H54 (cell line): ENCODE data around the gene TNXB.

Experiments used
- DNase-seq: peaks from one replicate; pipeline ENCODE4 v3.0.0; 2011; ENCODE audit warnings: low spot score, mixed read lengths; ENCODE audit not compliant: insufficient read length
- FAIRE-seq: peaks from 3 replicates; lab custom pipeline; 2011; peaks lifted over from hg19 to GRCh38; lab: Jason Lieb, UNC
- POLR2A ChIP-seq: IDR thresholded peaks from 2 replicates; pipeline ENCODE4 v1.6.1; 2011; ENCODE audit warnings: low read depth, mild to moderate bottlenecking, low read length

Gene TNXB, protein sequence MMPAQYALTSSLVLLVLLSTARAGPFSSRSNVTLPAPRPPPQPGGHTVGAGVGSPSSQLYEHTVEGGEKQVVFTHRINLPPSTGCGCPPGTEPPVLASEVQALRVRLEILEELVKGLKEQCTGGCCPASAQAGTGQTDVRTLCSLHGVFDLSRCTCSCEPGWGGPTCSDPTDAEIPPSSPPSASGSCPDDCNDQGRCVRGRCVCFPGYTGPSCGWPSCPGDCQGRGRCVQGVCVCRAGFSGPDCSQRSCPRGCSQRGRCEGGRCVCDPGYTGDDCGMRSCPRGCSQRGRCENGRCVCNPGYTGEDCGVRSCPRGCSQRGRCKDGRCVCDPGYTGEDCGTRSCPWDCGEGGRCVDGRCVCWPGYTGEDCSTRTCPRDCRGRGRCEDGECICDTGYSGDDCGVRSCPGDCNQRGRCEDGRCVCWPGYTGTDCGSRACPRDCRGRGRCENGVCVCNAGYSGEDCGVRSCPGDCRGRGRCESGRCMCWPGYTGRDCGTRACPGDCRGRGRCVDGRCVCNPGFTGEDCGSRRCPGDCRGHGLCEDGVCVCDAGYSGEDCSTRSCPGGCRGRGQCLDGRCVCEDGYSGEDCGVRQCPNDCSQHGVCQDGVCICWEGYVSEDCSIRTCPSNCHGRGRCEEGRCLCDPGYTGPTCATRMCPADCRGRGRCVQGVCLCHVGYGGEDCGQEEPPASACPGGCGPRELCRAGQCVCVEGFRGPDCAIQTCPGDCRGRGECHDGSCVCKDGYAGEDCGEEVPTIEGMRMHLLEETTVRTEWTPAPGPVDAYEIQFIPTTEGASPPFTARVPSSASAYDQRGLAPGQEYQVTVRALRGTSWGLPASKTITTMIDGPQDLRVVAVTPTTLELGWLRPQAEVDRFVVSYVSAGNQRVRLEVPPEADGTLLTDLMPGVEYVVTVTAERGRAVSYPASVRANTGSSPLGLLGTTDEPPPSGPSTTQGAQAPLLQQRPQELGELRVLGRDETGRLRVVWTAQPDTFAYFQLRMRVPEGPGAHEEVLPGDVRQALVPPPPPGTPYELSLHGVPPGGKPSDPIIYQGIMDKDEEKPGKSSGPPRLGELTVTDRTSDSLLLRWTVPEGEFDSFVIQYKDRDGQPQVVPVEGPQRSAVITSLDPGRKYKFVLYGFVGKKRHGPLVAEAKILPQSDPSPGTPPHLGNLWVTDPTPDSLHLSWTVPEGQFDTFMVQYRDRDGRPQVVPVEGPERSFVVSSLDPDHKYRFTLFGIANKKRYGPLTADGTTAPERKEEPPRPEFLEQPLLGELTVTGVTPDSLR (N-terminal part only)

DNA sequence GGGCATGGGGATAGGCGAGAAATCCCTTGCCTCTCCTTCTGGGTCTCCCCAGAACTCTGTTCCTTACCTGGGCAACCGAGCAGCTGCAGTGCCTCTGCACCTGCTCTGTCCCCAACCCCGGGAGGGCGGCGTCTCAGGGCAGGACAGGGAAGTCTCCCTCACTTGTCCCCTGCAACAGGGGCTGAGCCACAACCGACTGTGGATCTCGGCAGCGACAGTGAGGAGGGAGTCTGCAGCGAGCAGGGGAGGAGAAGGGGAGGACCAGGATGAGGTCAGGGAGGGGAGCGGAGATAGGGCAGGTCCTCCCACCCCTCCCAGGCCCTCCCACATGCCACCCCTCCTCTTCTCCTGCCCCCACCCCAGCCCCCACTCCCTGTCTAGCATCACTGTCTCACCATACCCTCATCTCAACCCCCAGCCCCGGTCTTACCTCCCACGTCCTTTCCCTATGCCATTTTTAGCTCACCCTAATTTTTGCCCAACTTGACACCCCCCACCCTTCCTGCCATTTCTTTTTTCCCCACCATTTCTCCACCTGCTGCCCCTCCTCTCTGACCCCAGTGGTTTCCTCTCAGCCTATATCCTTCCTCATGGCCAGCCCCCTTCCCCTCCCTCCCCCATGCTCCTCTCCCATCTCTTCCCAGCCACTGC is at the start of gene TNXB:
Gene TNXB (minus strand): TSS at position 225 of the 651 bp plus-strand sequence. CDS start 11,140 bp downstream, outside the sequence.
- no peak for TF ChIP-seq POLR2A
- FAIRE-seq (no peak), DNase-seq (no peak)

DNA sequence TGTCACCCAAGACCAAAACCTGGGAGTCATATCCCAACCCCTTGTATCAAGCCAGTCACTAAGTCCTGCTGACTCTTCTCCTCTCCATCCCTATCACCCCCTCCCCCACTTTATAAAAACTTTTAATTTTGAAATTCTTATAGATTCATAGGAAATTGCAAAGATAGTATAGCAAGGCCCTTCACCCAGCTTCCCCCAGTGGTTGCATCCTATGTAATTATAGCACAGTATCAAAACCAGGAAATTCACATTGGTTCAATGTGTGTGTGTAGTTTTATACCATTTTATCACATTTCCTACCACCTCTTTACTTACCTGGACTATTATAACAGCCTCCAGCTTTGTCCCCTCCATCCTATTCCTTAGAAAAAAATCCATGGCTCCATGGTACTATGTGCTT is 48.9 kb upstream of the TNXB start:
- no peak for FAIRE-seq
- DNase-seq = no peak
- TF ChIP-seq POLR2A = no peak

DNA sequence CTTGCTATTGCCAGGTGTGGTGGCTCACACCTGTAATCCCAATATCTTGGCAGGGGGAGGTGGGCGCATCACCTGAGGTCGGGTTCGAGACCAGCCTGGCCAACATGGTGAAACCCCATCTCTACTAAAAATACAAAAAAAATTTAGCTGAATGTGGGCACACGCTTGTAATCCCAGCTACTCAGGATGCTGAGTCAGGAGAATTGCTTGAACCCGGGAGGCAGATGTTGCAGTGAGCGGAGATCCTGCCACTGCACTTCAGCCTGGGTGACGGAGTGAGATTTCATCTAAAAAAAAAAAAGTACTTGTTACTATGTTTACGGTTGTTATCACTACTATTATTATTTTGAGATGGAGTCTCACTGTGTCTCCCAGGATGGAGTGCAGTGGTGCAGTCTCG is 47.8 kb upstream of the TNXB start:
- TF ChIP-seq POLR2A = no peak
- DNase-seq = no peak
- no peak for FAIRE-seq

DNA sequence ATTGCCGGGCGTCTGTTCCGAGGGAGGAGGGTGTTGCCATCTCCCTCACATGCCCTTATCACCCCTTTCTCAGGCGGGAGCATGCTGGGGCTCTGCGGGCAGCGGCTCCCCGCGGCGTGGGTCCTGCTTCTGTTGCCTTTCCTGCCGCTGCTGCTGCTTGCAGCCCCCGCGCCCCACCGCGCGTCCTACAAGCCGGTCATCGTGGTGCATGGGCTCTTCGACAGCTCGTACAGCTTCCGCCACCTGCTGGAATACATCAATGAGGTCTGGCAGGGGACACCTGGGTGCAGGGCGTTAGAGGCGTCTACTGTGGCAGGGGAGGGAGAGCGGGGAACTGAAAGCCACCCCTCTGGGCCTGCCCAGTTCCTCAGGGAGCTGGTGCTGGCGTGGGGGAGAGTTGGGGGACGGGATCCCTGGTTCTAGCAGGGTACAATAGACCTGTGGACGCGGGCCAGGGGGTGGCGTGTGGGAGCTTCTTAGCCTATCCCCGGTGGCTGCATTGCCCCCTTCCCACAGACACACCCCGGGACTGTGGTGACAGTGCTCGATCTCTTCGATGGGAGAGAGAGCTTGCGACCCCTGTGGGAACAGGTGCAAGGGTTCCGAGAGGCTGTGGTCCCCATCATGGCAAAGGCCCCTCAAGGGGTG is 45.5 kb upstream of the TNXB start:
- FAIRE-seq = no peak
- TF ChIP-seq POLR2A = no peak

DNA sequence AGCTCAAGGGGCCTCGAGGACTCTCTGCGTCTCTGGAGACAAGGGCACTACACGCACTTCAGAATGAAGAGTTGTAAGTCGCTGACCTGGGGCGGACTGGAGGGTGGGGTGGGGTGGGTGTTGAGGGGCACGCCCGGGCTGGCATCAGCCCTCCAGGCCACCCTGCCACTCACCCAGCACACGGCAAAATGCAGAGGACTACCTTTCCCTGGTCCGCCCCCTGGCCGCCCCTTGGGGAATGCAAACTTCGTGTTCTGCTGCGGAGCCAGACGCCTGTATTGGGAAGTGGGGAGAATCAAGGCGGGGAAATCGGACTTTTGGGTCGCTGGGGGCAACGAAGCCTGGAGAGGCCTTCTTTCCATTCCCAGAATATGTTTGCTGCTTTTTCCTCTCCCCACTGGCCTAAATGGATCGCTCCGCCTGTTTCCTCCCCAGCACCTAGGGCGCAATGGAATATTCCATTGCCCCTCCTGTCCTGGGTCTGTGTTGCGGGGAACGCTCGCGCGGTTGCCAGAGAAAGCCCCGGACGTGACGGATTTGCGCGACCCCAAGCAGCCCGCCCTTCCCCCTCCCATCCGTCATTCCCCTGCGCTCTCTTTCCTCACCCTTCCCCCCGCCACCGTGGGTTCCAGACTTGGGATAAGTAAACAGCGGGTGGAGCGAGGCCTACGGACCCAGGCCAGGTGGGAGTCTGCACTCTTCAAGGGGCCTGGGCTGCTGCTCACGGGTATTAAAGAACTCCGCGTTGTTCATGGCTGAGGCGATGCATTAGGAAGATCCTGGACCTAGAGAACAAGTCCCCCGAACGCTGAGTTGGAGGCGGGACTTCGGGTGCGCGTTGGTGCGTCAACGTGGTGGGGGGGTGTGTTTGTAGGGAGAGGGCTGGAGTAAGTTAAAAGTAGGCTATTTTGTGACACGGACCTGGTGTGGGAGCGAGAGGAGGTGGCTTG is 44.7 kb upstream of the TNXB start, which contains the start of gene PPT2:
Gene PPT2 (plus strand): TSS at position 578 of the 950 bp plus-strand sequence. CDS start 454 bp downstream, outside the sequence.
- DNase-seq = peak; percentile 86
- peak; percentile 66 for FAIRE-seq
- TF ChIP-seq POLR2A = peak; percentile 8; the same call in 1 of the 2 replicates

More for the DNA sequence above, 45.5 kb upstream of the TNXB start:
- peak; percentile 64 for DNase-seq

DNA sequence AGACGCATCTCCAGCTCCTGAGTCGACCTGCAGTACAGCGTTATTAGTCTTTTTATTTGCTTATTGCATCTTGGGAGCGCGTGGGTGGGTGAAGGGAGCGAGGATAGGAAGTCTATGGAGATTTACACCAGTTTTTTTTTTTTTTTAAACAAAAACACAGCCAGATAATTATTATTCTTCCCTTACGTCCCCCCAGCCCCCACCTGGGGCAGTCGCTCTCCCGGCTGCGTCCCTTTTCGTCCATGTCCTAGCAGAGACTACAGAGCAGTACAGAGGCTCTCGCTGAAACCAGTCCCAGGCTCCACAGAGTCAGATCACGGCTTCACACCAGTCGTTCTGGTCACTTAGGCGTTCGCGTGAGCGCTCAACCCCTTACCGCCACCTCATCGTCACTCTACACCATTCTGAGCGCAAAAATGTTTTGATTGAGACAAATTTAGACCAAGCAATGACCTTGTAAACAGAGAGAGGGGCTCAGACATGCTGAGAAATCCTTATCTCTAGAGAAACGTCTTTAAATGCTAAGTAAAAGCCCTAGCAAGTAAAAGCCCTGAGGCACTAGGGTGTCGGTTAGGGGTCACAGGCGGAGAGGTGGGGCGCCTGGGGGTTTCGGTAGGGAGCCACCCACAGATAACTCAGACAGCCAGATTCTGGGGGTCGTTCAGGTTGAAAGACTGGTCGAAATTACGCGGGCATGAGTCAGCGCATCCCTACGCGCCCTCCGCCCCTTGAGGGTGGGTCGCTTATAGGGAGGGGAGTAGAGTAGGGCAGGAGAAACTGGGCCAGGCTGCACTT is 43.8 kb upstream of the TNXB start:
- DNase-seq (no peak), FAIRE-seq (no peak)
- no peak for TF ChIP-seq POLR2A

DNA sequence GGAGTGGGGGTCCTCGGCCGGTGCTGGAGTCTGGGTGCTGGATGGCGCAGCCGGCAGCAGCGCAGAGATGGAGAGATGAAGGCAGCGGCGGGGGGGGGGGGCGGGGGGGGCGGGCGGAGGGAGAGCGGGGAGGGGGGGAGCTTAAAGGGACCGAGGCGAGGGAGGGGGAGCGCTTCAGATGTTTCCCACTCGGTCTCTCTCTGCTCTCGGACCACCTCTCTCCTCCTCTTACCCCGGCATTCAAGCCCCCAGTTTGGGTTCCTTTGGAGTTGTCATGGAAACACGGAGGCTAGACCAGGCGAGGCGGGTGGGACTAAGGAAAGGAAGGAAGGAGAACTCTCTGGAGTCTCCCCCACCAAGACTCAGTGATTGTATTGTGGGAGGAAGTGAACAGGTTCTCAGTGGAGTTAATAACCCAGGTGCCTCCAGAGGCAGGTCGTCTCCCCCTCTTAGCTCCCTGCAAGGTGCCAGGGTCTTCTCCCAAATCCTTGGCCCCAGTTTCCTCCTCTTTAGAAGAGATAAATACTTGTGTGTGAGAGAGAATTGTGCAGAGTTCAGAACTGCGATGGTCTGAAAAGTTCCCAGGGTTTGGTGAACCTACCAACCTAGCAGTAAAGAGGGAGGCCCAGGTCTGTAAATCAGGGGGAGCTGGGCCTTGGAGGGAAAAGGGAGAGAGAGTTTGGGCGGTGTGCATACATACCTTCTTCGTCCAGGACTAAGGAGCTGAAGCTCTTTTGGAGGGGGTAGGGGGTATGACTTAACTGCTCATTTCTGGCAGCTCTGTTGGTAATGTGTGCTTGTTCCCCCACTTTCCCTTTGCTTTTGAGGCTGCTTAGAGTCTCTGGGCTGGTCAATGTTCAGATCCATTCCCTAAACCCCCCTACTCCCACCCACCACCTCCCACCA is 43.0 kb upstream of the TNXB start, which contains the start of gene PRRT1:
Gene PRRT1 (minus strand): TSS at position 77 of the 906 bp plus-strand sequence. CDS start 112 bp downstream, outside the sequence.
- no peak for FAIRE-seq
- no peak for TF ChIP-seq POLR2A
- no peak for DNase-seq

DNA sequence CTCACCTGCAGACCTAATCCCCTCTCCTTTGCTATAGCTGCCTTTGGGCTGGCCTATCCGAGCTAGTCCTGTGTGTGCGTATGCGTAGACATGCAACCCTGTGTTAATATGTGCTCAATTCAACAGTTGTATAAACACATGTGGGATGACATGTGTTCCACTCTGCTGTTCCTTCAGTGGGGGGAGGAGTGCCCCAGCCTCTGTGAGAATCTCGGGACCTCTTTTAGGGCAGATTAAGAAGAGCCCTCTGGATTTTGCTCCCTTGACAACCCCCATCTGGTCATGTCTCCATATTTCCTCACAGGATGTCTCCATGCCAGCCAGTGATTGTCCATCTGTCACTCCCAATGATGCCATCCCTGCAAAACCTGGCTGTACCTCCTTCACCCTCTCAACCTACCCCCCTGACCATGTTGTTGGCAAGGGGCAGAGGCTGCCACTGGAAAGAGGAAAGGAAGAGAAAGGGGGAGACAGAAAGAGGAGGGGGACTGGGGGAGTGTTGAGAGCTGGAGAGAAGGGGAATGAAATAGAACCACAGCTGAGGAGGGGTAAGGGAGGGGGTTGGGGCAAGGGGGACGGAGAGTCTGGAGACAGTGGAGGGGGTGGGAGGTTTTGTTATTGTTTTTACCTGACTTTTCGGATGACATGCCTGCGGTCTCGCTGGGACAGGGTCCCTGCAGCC is 42.2 kb upstream of the TNXB start:
- DNase-seq = no peak
- no peak for TF ChIP-seq POLR2A
- FAIRE-seq = no peak
